ENCODE results near the gene TYW3. TPM values are rescaled to one million over a fixed set of nuclear protein-coding genes. Genes with fewer than 3 reads are reported as not detected.

The TYW3 gene
- total and polyA plus RNA-seq, 2 of the 8 experiments (the other 6 are each of a cell fraction or from before 2014, with no cell fraction given): 6.9 to 31.4 TPM

- peak overlapping the region; percentile 99; the same call in 1 of the 2 replicates for H3K27ac ChIP-seq (ENCODE audit: low read depth, low read length)
- H4K91ac ChIP-seq (replicated peaks; ENCODE audit: insufficient read length, low read length): no peak overlapping the region
- peak overlapping the region; percentile 97; the same call in 1 of the 2 replicates for H2BK5ac ChIP-seq (ENCODE audit: low read depth, low read length)
- DNase-seq (ENCODE audit: low read depth in 1 of 2, low spot score in 2 of 2) (no peak), FAIRE-seq (no peak)
- TF ChIP-seq SUZ12 (IDR thresholded peaks at IDR 0.05; ENCODE audit: low read length) (no peak), RAD21 (IDR thresholded peaks at IDR 0.05 in 1 of 2, conservative IDR thresholded peaks at IDR 0.05 in 1 of 2; ENCODE audit: low read depth in 2 of 2, low read length in 2 of 2) (peak; percentile 55 to 70), FOSL1 (IDR thresholded peaks at IDR 0.05; ENCODE audit: insufficient read depth, low read depth, low read length) (no peak), SIRT6 (IDR thresholded peaks at IDR 0.05; ENCODE audit: low read length) (no peak), SP4 (IDR thresholded peaks at IDR 0.05; ENCODE audit: low read length) (no peak), CTCF (IDR thresholded peaks at IDR 0.05; ENCODE audit: control extremely low read depth in 1 of 3, insufficient read depth in 1 of 3, low read depth in 1 of 3, low read length in 3 of 3) (peak in 2 of 3 experiments; percentile 68 to 83; a peak in 3 of 4 replicates)
- H4K8ac ChIP-seq (ENCODE audit: extremely low read depth, insufficient read depth, low read length): no peak overlapping the region
- H3K36me3 ChIP-seq (ENCODE audit: control insufficient read depth in 2 of 4, insufficient read depth in 4 of 4, low read length in 3 of 4): peaks cover 4 to 19% (median 11%) of the 10 kb centered on the region in 4 experiments; a peak in 7 of 8 replicates
- H3K79me1 ChIP-seq (ENCODE audit: low read depth, low read length): no peaks in the 10 kb centered on the region
- POLR2A ChIA-PET (ENCODE audit: partially characterized antibody): interaction anchor here (0.7 to 1.9 kb wide), 4 partner anchors 20 to 1431 kb away, joined by 3 to 5 read pairs (median 4); no protein-coding TSS in a partner anchor
- no peak overlapping the region for H2BK20ac ChIP-seq (ENCODE audit: low read length)
- H3K56ac ChIP-seq (replicated peaks; ENCODE audit: insufficient read length, low read depth, low read length): no peak overlapping the region
- H4K20me1 ChIP-seq (replicated peaks in 1 of 2; ENCODE audit: control insufficient read depth in 1 of 2, insufficient read depth in 2 of 2, low read length in 2 of 2): no peaks in the 10 kb centered on the region
- H3K23me2 ChIP-seq (ENCODE audit: low read depth, low read length): peaks cover 1% of the 10 kb centered on the region; the same call in 1 of the 2 replicates
- H2AFZ ChIP-seq (ENCODE audit: low read length): peak overlapping the region; percentile 99; the same call in 1 of the 2 replicates
- H3K79me2 ChIP-seq (ENCODE audit: control insufficient read depth in 1 of 2, insufficient read depth in 2 of 2, low read length in 2 of 2): peaks cover 0 to 19% of the 10 kb centered on the region in 2 experiments; a peak in 2 of 4 replicates
- peak overlapping the region in 3 of 4 experiments; percentile 95 to 99 (median 98); a peak in 5 of 7 replicates for H3K9ac ChIP-seq (replicated peaks in 1 of 4; ENCODE audit: extremely low read depth in 1 of 4, low read depth in 3 of 4, low read length in 3 of 4)
- H2BK15ac ChIP-seq (ENCODE audit: low read length): no peak overlapping the region
- H4K5ac ChIP-seq (ENCODE audit: insufficient read length, low read depth, low read length): peak overlapping the region; percentile 66
- peak overlapping the region; percentile 81 to 96 (median 84) for H3K4me3 ChIP-seq (ENCODE audit: extremely low read depth in 1 of 4, insufficient read depth in 2 of 4, low read depth in 3 of 4, low read length in 4 of 4)
- no peak overlapping the region for H3K23ac ChIP-seq (ENCODE audit: insufficient read length)
- H3K14ac ChIP-seq (ENCODE audit: insufficient read length): no peak overlapping the region
- peaks cover 0 to 2% (median 0%) of the 10 kb centered on the region in 4 experiments; a peak in 2 of 7 replicates for H3K4me1 ChIP-seq (replicated peaks in 1 of 4; ENCODE audit: control insufficient read depth in 3 of 4, insufficient read depth in 4 of 4, low read length in 3 of 4)
- H3K27me3 ChIP-seq (replicated peaks in 1 of 4; ENCODE audit: control insufficient read depth in 3 of 4, extremely low read depth in 1 of 4, insufficient read depth in 3 of 4, low read length in 3 of 4): no peaks in the 10 kb centered on the region; a peak in 1 of 7 replicates
- H3K4ac ChIP-seq (replicated peaks; ENCODE audit: insufficient read length, low read depth, low read length): no peak overlapping the region
- no peak overlapping the region for H3K18ac ChIP-seq (ENCODE audit: extremely low read depth, low read length)
- H2BK120ac ChIP-seq (replicated peaks; ENCODE audit: low read depth, low read length): no peak overlapping the region
- H2BK12ac ChIP-seq (ENCODE audit: low read depth, low read length): no peak overlapping the region; the same call in 1 of the 2 replicates
- 0 out of 4 replicates have a peak, but pooled peaks cover 0 to 2% of the 10 kb centered on the region in 2 experiments for H3K9me3 ChIP-seq (ENCODE audit: insufficient read depth in 2 of 2, low read depth in 1 of 2, low read length in 1 of 2)
- H3K4me2 ChIP-seq (ENCODE audit: insufficient read depth in 1 of 2, low read depth in 2 of 2, low read length in 2 of 2): peak overlapping the region; percentile 65 to 83
- no peak overlapping the region for H2AK5ac ChIP-seq (ENCODE audit: low read depth, low read length)
- CTCF ChIA-PET (ENCODE audit: partially characterized antibody): interaction anchor here (0.5 to 2.5 kb wide), 38 partner anchors 9 to 1484 kb away, joined by 3 to 19 read pairs (median 4); partner anchors contain the start of gene ERICH3
- WGBS, 2 experiments (ENCODE audit: extremely low coverage in 1 of 2, insufficient coverage in 1 of 2, insufficient read length in 1 of 2, insufficient replicate concordance in 2 of 2, low coverage in 1 of 2, low lambda C conversion rate in 2 of 2, missing lambda C conversion rate in 1 of 2): 64% methylated on average over 11 of the region's 11 CpGs; no CpG with 5 or more reads in 1 of the 2 experiments
Measured at GRCh38 chr1:74733604-74734484, 892 bp downstream of the TYW3 start.
